H9 (cell line): ENCODE data around the gene RALGAPA1. TPM values are rescaled to one million over a fixed set of nuclear protein-coding genes. Genes with fewer than 3 reads are reported as not detected.

Experiments
- DNase-seq: peaks from one replicate; pipeline ENCODE4 v3.0.0-alpha.2; 2017
- H2AFZ ChIP-seq: one replicate; pipeline ENCODE4 v1.6.1; 2013; ENCODE audit warnings: mild to moderate bottlenecking, low read length, control low read depth, moderate library complexity
- H2AK5ac ChIP-seq: 2 replicates; pipeline ENCODE4 v1.6.1; 2013; ENCODE audit warnings: low read length, control low read depth, mixed read lengths; ENCODE audit not compliant: insufficient read length
- H2BK120ac ChIP-seq: one replicate; pipeline ENCODE4 v1.6.1; 2013; ENCODE audit warnings: low read depth, mild to moderate bottlenecking, low read length, control low read depth, inconsistent platforms; ENCODE audit not compliant: poor library complexity, severe bottlenecking
- H2BK12ac ChIP-seq: 2 replicates; pipeline ENCODE4 v1.6.1; 2013; ENCODE audit warnings: low read length, control low read depth, mixed read lengths, low read depth; ENCODE audit not compliant: insufficient read length
- H2BK15ac ChIP-seq: 2 replicates; pipeline ENCODE4 v1.6.1; 2013; ENCODE audit warnings: low read depth, low read length, control low read depth
- H2BK20ac ChIP-seq: one replicate; pipeline ENCODE4 v1.6.1; 2013; ENCODE audit warnings: low read depth, mild to moderate bottlenecking, low read length, control low read depth, inconsistent platforms; ENCODE audit not compliant: poor library complexity, severe bottlenecking
- H2BK5ac ChIP-seq: 2 replicates; pipeline ENCODE4 v1.6.1; 2013; ENCODE audit warnings: low read length, control low read depth, mixed read lengths; ENCODE audit not compliant: insufficient read length
- H3K14ac ChIP-seq: 2 replicates; pipeline ENCODE4 v1.6.1; 2013; ENCODE audit warnings: low read length, control low read depth; ENCODE audit not compliant: insufficient read depth
- H3K18ac ChIP-seq: 2 replicates; pipeline ENCODE4 v1.6.1; 2013; ENCODE audit warnings: low read depth, mild to moderate bottlenecking, mixed read lengths, low read length, control low read depth; ENCODE audit not compliant: insufficient read length
- H3K23ac ChIP-seq: 2 replicates; pipeline ENCODE4 v1.6.1; 2013; ENCODE audit warnings: low read length, control low read depth, mixed read lengths, low read depth; ENCODE audit not compliant: insufficient read length
- H3K23me2 ChIP-seq: 2 replicates; pipeline ENCODE4 v1.6.1; 2013; ENCODE audit warnings: low read depth, mild to moderate bottlenecking, mixed read lengths, low read length, control low read depth; ENCODE audit not compliant: insufficient read length, poor library complexity, severe bottlenecking
- H3K27ac ChIP-seq: 2 replicates; pipeline ENCODE4 v1.5.1; 2013; ENCODE audit warnings: low read length, control low read depth, mixed read lengths, low read depth; ENCODE audit not compliant: insufficient read length
- H3K27me3 ChIP-seq: 2 replicates; pipeline ENCODE4 v1.6.1; 2013; ENCODE audit warnings: low read length, control low read depth, inconsistent platforms; ENCODE audit not compliant: insufficient read depth
- H3K4ac ChIP-seq: 2 replicates; pipeline ENCODE4 v1.6.1; 2013; ENCODE audit warnings: low read depth, mild to moderate bottlenecking, control low read depth, inconsistent platforms, low read length, moderate library complexity
- H3K4me1 ChIP-seq: 2 replicates; pipeline ENCODE4 v1.6.1; 2013; ENCODE audit warnings: low read length, control low read depth, inconsistent platforms; ENCODE audit not compliant: insufficient read depth
- H3K4me2 ChIP-seq: 2 replicates; pipeline ENCODE4 v1.6.1; 2013; ENCODE audit warnings: low read length, control low read depth, mixed read lengths; ENCODE audit not compliant: insufficient read length, insufficient read depth
- H3K56ac ChIP-seq: 2 replicates; pipeline ENCODE4 v1.6.1; 2013; ENCODE audit warnings: low read depth, mild to moderate bottlenecking, mixed read lengths, low read length, control low read depth; ENCODE audit not compliant: insufficient read length
- H3K79me1 ChIP-seq: 2 replicates; pipeline ENCODE4 v1.6.1; 2013; ENCODE audit warnings: low read depth, mild to moderate bottlenecking, moderate library complexity, low read length, control low read depth, inconsistent platforms; ENCODE audit not compliant: insufficient read depth, poor library complexity, severe bottlenecking
- H3K79me2 ChIP-seq: 2 replicates; pipeline ENCODE4 v1.6.1; 2013; ENCODE audit warnings: low read length, control low read depth, inconsistent platforms; ENCODE audit not compliant: insufficient read depth
- H3K9ac ChIP-seq: 2 replicates; pipeline ENCODE4 v1.6.1; 2013; ENCODE audit warnings: low read length, control low read depth, mixed read lengths; ENCODE audit not compliant: insufficient read length; ENCODE audit errors: extremely low read depth
- H3K9me3 ChIP-seq: one replicate; pipeline ENCODE4 v1.6.1; 2013; ENCODE audit warnings: low read depth, low read length, inconsistent platforms; ENCODE audit not compliant: control insufficient read depth
- H3T11ph ChIP-seq: one replicate; pipeline ENCODE4 v1.6.1; 2013; ENCODE audit warnings: mild to moderate bottlenecking, low read length, control low read depth, inconsistent platforms
- H4K20me1 ChIP-seq: one replicate; pipeline ENCODE4 v1.6.1; 2013; ENCODE audit not compliant: control insufficient read depth, insufficient read length, insufficient read depth
- H4K5ac ChIP-seq: 2 replicates; pipeline ENCODE4 v1.6.1; 2013; ENCODE audit warnings: low read depth, mild to moderate bottlenecking, mixed read lengths, low read length, control low read depth; ENCODE audit not compliant: insufficient read length
- H4K8ac ChIP-seq: replicated peaks from 2 replicates; pipeline ENCODE4 v1.6.1; 2013; ENCODE audit warnings: low read length, control low read depth, mixed read lengths, low read depth; ENCODE audit not compliant: insufficient read length
- H4K91ac ChIP-seq: 2 replicates; pipeline ENCODE4 v1.6.1; 2013; ENCODE audit warnings: low read depth, mild to moderate bottlenecking, moderate library complexity, mixed read lengths, low read length, control low read depth; ENCODE audit not compliant: insufficient read length
- H3K27ac Mint-ChIP-seq, 3 experiments: 2 replicates in 2 of 3; 3 replicates in 1 of 3; pipeline ENCODE4 v1.8.0; 2020 to 2021; ENCODE audit warnings: mixed read lengths in 3 of 3, mild to moderate bottlenecking in 1 of 3, moderate library complexity in 1 of 3
- H3K27me3 Mint-ChIP-seq: 2 replicates; pipeline ENCODE4 v1.8.0; 2021; ENCODE audit warnings: low read depth, mild to moderate bottlenecking, moderate library complexity, mixed read lengths
- H3K36me3 Mint-ChIP-seq, 3 experiments: 2 replicates in 2 of 3; 3 replicates in 1 of 3; pipeline ENCODE4 v1.8.0; 2020 to 2021; ENCODE audit warnings: low read depth in 3 of 3, mixed read lengths in 3 of 3; ENCODE audit not compliant: insufficient read depth in 1 of 3
- H3K4me1 Mint-ChIP-seq, 2 experiments: 2 replicates each; pipeline ENCODE4 v1.8.0; 2020; ENCODE audit warnings: mixed read lengths in 2 of 2
- H3K4me3 Mint-ChIP-seq, 2 experiments: 2 replicates in 1 of 2; 3 replicates in 1 of 2; pipeline ENCODE4 v1.8.0; 2020 to 2021; ENCODE audit warnings: mild to moderate bottlenecking in 2 of 2, mixed read lengths in 2 of 2, moderate library complexity in 1 of 2
- H3K9me3 Mint-ChIP-seq, 2 experiments: 2 replicates in 1 of 2; 3 replicates in 1 of 2; pipeline ENCODE4 v1.8.0; 2020; ENCODE audit warnings: mild to moderate bottlenecking in 2 of 2, mixed read lengths in 2 of 2, moderate library complexity in 1 of 2
- CTCF ChIP-seq: fragments of 200-600 bp; sonication (generic); conservative IDR thresholded peaks from 3 replicates; pipeline ENCODE4 v1.8.0; 2021; ENCODE audit warnings: antibody characterized with exemption, mild to moderate bottlenecking
- WGBS: extraction: QIAGEN DNeasy Blood & Tissue Kit; methylation state at CpG from one replicate; pipeline ENCODE4 v1.1.7; 2013; ENCODE audit warnings: missing lambda C conversion rate, low lambda C conversion rate, mixed read lengths; ENCODE audit not compliant: insufficient read length; ENCODE audit errors: extremely low coverage; 5-methylcytosine and 5-hydroxymethylcytosine counted together
- total RNA-seq: library from RNA; stranded (reverse); gene quantifications from 2 replicates; pipeline ENCODE4 v1.2.1, GENCODE V29; 2021

The RALGAPA1 gene
- total RNA-seq, 1 experiment from 2014 or later = 29.8 TPM

DNA sequence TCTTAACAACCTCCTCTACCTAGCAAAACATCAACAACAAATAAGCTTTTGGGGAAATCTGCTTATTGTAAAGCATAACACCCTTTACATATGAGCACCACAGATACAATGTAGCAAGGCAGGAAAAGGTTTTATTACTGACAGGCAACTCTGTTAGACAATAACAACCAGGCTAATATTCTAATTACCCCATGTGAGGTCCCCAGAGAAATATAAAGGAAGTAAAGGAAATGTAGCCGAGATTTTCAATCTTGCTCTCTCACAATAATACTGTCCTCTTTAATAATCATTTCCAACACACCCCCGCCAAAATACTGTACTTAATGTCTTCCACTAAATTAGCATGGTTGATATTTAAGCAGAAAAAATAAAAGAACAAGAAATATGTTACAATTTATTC lies 289.1 kb downstream of the RALGAPA1 start:
- Histone ChIP-seq H3K27ac (no peak overlapping the region), H2AFZ (no peak overlapping the region), H2BK20ac (no peak overlapping the region), H2BK5ac (no peak overlapping the region), H4K20me1 (no peaks in the 10 kb centered on the region), H2BK12ac (no peak overlapping the region), H3K79me1 (no peaks in the 10 kb centered on the region), H3K9me3 (no peaks in the 10 kb centered on the region), H2BK120ac (no peak overlapping the region), H2AK5ac (no peak overlapping the region), H3K4ac (no peak overlapping the region), H4K8ac (no peak overlapping the region), H3K14ac (no peak overlapping the region), H3K4me1 (no peaks in the 10 kb centered on the region), H3K18ac (no peak overlapping the region), H4K5ac (no peak overlapping the region), H3K9ac (no peak overlapping the region), H4K91ac (no peak overlapping the region), H2BK15ac (no peak overlapping the region), H3K23ac (no peak overlapping the region), H3K23me2 (no peaks in the 10 kb centered on the region), H3K27me3 (no peaks in the 10 kb centered on the region), H3T11ph (no peak overlapping the region), H3K79me2 (no peaks in the 10 kb centered on the region), H3K56ac (no peak overlapping the region), H3K4me2 (no peak overlapping the region)
- no peak for TF ChIP-seq CTCF
- H3K9me3 Mint-ChIP-seq = no peaks in the 10 kb centered on the region
- no peak overlapping the region for H3K4me3 Mint-ChIP-seq
- H3K27ac Mint-ChIP-seq = no peak overlapping the region
- no peak for DNase-seq
- no peaks in the 10 kb centered on the region; a peak in 1 of 7 replicates for H3K36me3 Mint-ChIP-seq
- H3K27me3 Mint-ChIP-seq = no peaks in the 10 kb centered on the region
- WGBS = 100% methylated on average over 1 of the region's 2 CpGs
- H3K4me1 Mint-ChIP-seq = no peaks in the 10 kb centered on the region
